ENCODE results near the gene SIRT2.

GRCh38 chr19:38875656-38876395 is 23.6 kb downstream of the SIRT2 start:
- peak; percentile 43 for TF ChIP-seq CTCF (tag by site-specific recombination; IDR thresholded peaks at IDR 0.05)
- TF ChIP-seq ZNF2 (tag by site-specific recombination; IDR thresholded peaks at IDR 0.05), result no peak
- no peak for TF ChIP-seq KLF10 (tag by site-specific recombination; IDR thresholded peaks at IDR 0.05)
- TF ChIP-seq ZNF639 (tag by site-specific recombination; IDR thresholded peaks at IDR 0.05), result no peak
- no peak for TF ChIP-seq ZFP41 (tag by site-specific recombination; IDR thresholded peaks at IDR 0.05; ENCODE audit: borderline replicate concordance)
- no peak for TF ChIP-seq ZBTB49 (tag by site-specific recombination; IDR thresholded peaks at IDR 0.05; ENCODE audit: low read depth)
- TF ChIP-seq ZNF658 (tag by site-specific recombination; IDR thresholded peaks at IDR 0.05), result no peak
- TF ChIP-seq ZNF670 (tag by site-specific recombination; IDR thresholded peaks at IDR 0.05; ENCODE audit: low read depth), result no peak
- TF ChIP-seq ZNF510 (tag by site-specific recombination; IDR thresholded peaks at IDR 0.05; ENCODE audit: insufficient replicate concordance), result no peak
- TF ChIP-seq ZNF138 (tag by site-specific recombination; IDR thresholded peaks at IDR 0.05; ENCODE audit: borderline replicate concordance), result no peak
